Effector memory CD4-positive, alpha-beta T cell (primary cell): Measurements from ENCODE around the gene CCDC178.

ENCODE experiments used
- DNase-seq, 3 donors: peaks; one replicate each; pipeline ENCODE4 v3.0.0-alpha.2; 2020
- H3K27ac ChIP-seq: 2 replicates; pipeline ENCODE4 v1.7.0; 2013; ENCODE audit warnings: mild to moderate bottlenecking, low read length, moderate library complexity; ENCODE audit not compliant: insufficient read depth, poor library complexity, severe bottlenecking
- H3K27me3 ChIP-seq: replicated peaks from 2 replicates; pipeline ENCODE4 v1.7.0; 2013; ENCODE audit warnings: mild to moderate bottlenecking, low read length; ENCODE audit not compliant: insufficient read depth, control insufficient read depth, poor library complexity, severe bottlenecking
- H3K36me3 ChIP-seq: 2 replicates; pipeline ENCODE4 v1.7.0; 2013; ENCODE audit warnings: mild to moderate bottlenecking, low read length, moderate library complexity; ENCODE audit not compliant: control insufficient read depth, insufficient read depth
- H3K4me1 ChIP-seq: 2 replicates; pipeline ENCODE4 v1.7.0; 2013; ENCODE audit warnings: low read length, mild to moderate bottlenecking; ENCODE audit not compliant: control insufficient read depth, insufficient read depth, poor library complexity, severe bottlenecking
- H3K4me3 ChIP-seq: 2 replicates; pipeline ENCODE4 v1.7.0; 2013; ENCODE audit warnings: low read length, low read depth, mild to moderate bottlenecking; ENCODE audit not compliant: insufficient read depth, poor library complexity, severe bottlenecking
- H3K9me3 ChIP-seq: 2 replicates; pipeline ENCODE4 v1.7.0; 2013; ENCODE audit warnings: mild to moderate bottlenecking, low read length, moderate library complexity; ENCODE audit not compliant: control insufficient read depth

Gene CCDC178

DNA sequence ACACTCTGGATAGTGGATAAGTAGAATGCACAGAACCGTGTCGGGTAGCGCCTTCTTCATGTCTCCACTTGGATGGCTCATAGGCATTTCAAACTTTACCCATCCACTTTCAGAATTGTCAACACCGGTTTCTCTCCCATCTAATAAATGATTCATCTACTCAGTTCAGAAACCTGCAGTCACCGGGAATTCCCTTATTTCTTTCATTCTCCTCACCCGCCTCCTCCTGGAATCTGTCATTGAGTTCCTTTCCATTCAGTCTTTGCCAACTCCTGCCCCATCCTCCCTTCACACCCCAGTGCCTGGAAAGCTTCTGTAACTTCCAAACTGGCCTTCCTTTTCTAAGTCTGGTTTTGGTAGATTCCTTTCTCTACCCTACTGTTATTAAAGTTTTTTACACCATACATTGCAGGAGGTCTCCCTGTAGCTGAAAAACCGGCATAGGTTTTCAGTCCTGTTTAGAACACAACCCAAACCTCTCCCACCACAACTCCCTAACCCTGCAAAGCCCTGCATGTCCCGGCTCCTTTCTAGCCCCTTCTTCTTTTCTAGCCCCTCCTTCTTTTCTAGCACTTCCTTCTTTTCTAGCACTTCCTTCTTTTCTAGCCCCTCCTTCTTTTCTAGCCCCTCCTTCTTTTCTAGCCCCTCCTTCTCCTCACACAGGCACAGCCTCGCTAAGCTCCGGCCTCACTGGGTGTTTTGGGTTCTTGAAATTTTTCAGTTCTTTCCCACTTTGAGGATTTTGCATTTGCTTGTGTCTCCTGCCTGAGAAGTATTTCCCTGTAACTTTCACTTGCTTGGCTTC, 533.8 kb downstream of the CCDC178 start:
- DNase-seq: no peak
- Histone ChIP-seq H3K9me3 (no peaks in the 10 kb centered on the region), H3K27ac (no peak overlapping the region), H3K4me1 (no peaks in the 10 kb centered on the region), H3K27me3 (no peaks in the 10 kb centered on the region), H3K36me3 (no peaks in the 10 kb centered on the region), H3K4me3 (no peak overlapping the region)

DNA sequence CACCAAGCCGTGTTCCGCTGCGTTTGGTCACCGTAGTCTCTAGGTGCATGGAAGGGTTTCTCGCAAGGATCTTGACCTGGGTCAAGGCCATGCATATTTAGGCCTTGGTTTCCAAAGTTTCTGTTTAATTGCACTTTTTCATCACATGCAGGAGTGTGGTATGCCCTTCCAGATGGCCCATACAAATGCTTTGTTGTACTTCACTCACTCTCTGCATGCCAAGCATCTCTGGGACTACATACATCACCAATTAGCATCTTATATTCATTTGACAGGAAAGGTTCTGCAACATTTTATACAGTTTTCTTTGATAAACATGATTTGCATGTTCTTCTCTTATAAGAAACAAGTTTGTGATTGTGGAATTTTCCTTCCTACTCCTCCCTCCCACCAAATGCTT, 534.9 kb downstream of the CCDC178 start:
- no peak for DNase-seq
- no peak overlapping the region for H3K4me3 ChIP-seq
- H3K27me3 ChIP-seq: no peaks in the 10 kb centered on the region
- H3K4me1 ChIP-seq: no peaks in the 10 kb centered on the region
- no peaks in the 10 kb centered on the region for H3K36me3 ChIP-seq
- no peak overlapping the region for H3K27ac ChIP-seq
- H3K9me3 ChIP-seq: no peaks in the 10 kb centered on the region

DNA sequence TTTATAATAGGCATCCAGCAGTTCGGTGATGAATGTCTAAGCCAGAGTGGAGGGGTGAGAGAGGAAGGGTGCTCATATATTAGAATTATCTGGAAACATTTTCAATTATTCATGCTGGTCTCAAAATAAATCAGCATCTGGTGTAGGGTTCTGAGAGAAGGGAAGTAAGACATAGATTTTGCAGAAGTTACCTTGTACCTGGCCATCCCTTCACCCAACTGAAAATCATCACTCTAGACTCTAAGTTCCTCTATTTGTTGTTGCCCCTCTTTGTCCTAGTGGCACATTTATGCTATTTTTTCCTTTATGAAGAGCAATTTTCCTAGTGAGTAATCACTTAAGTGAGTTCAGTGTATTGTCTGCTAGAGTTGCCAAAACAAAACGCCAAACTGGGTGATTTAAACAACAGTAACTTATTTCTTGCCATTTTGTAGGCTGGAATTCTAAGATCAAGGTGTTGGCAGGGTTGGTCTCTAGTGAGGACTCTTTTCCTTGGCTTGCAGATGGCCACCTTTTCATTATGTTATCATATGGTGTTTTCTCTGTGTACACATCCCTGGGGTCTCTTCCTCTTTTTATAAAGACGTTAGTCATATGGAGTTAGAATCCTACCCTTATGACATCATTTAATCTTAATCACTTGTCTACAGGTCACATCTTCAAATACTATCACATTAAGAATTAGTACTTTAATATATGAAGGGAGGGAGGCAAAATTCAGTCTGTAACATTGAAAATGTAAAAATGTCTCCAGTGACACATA, 537.8 kb downstream of the CCDC178 start:
- no peaks in the 10 kb centered on the region for H3K4me1 ChIP-seq
- H3K27me3 ChIP-seq: no peaks in the 10 kb centered on the region
- H3K4me3 ChIP-seq: no peak overlapping the region
- H3K27ac ChIP-seq: no peak overlapping the region
- H3K36me3 ChIP-seq: no peaks in the 10 kb centered on the region
- H3K9me3 ChIP-seq: no peaks in the 10 kb centered on the region
- no peak for DNase-seq

DNA sequence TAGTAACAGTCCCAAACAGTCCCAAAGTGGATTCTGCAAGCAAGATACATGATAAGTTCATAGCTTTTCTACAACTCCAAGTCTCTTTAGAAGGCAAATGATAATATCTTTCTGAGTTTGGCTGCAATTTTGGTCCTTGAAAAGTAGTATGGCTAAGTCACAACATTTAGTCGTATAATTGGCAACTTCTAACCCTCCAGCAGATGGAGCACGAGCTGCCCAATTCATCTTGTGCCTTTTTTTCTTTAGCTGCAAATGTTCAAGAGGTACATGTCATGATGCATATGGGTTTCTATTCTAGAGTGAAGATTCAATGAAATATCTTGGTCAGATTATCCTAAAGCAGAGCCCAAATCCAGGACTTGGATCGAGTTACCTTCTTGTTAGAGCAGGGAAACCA, 540.7 kb downstream of the CCDC178 start:
- H3K36me3 ChIP-seq: no peaks in the 10 kb centered on the region
- H3K9me3 ChIP-seq: peaks cover 5% of the 10 kb centered on the region
- no peak for DNase-seq
- no peak overlapping the region for H3K27ac ChIP-seq
- H3K4me1 ChIP-seq: no peaks in the 10 kb centered on the region
- H3K27me3 ChIP-seq: no peaks in the 10 kb centered on the region
- no peak overlapping the region for H3K4me3 ChIP-seq

DNA sequence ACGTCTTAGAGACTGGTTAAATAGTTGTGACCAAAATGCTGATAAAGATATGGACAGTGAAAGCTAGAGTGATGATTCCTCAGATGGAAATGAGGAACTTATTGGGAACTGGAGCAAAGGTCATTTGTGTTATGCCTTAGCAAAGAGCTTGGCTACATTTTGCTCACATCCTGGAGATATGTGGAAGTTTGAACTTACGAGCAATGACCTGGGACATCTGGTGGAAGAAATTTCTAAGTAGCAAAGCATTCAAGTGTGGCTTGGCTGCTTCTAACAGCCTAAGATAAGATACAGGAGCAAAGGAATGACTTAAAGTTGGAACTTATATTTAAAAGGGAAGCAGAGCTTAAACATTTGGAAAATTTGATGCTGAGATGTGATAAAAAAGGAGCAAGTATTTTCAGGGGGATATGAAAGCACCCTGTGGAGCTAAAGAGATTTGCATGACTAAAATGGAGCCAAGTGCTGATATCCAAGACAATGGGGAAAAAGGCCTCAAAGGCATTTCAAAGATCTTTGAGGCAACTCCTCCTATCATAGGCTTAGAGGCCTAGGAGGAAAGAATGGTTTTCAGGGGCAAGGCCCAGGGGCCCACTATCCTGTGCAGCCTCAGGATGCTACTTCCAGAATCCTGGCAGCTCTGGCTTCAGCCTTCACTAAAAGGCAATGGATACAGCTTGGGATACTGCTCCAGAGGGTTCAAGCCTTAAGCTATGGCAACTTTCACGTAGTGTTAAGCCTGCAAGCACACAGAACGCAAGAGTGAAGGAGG, 543.6 kb downstream of the CCDC178 start:
- DNase-seq: no peak

DNA sequence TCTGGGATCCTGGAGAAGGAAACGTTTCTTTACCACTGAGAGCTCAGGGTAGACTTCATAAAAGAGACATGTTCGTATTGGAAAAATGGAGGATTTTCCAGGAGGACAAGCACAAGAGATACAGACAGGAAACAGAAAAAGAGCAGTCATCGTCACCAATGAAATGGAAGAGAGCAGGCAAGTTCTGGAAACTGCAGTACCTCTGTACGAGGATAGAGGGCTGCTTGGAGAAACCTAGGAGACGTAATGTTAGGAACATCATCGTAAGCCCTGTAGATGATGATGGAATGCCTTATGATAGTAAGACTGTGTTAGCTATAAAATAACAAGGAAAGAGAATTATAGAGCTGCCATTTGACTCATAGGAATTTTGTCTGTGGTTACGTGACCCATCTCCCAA, 546.6 kb downstream of the CCDC178 start:
- H3K4me3 ChIP-seq: no peak overlapping the region
- no peak overlapping the region for H3K27ac ChIP-seq
- H3K27me3 ChIP-seq: no peaks in the 10 kb centered on the region
- no peak for DNase-seq
- H3K9me3 ChIP-seq: peaks cover 5% of the 10 kb centered on the region
- H3K4me1 ChIP-seq: no peaks in the 10 kb centered on the region
- H3K36me3 ChIP-seq: no peaks in the 10 kb centered on the region

More for the DNA sequence above, 543.6 kb downstream of the CCDC178 start:
- Histone ChIP-seq H3K4me3 (no peak overlapping the region), H3K9me3 (peaks cover 5% of the 10 kb centered on the region), H3K27ac (no peak overlapping the region), H3K27me3 (no peaks in the 10 kb centered on the region), H3K36me3 (no peaks in the 10 kb centered on the region), H3K4me1 (no peaks in the 10 kb centered on the region)

DNA sequence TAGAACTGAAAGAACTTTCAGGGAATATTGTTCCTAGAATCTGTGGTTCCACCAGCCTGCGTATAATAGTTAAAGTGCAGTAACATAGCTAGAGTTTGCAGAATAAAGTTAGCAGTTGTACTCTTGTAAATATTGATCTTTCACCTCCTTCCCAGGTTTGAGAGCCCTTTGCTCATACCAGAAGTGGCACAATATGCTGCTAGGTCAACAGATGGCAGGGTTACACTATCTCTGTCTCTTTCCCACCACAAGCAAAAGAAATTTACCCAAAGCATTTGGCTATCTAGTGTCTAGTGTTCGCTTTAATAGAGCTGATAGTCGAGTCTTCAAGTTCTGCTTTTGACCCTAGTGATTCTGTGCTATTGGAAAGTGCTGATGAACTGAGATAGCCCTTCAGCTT, 548.7 kb downstream of the CCDC178 start:
- Histone ChIP-seq H3K36me3 (no peaks in the 10 kb centered on the region), H3K9me3 (no peaks in the 10 kb centered on the region), H3K27ac (no peak overlapping the region), H3K4me1 (no peaks in the 10 kb centered on the region), H3K27me3 (no peaks in the 10 kb centered on the region), H3K4me3 (no peak overlapping the region)
- no peak for DNase-seq

DNA sequence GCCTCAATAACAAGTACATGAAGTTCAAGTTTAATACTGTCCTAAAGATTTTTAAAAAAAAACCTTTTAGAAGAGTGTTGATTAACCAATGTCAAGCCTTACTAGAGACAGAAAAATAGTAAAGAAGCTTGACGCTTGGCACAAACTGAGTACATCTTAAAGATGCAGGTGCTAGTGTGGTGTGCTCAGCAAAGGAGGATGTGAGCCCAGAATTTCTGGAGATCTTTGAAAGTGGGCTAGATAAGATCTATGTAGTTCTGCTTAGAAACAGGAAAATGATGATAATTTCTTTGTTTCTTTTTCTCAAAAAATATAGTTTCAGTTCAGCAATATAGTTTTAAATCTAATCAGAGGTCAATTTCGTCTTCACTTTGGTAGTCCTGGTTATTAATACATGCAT, 549.4 kb downstream of the CCDC178 start:
- Histone ChIP-seq H3K4me3 (no peak overlapping the region), H3K4me1 (no peaks in the 10 kb centered on the region), H3K9me3 (no peaks in the 10 kb centered on the region), H3K27ac (no peak overlapping the region), H3K27me3 (no peaks in the 10 kb centered on the region), H3K36me3 (no peaks in the 10 kb centered on the region)
- DNase-seq: no peak

DNA sequence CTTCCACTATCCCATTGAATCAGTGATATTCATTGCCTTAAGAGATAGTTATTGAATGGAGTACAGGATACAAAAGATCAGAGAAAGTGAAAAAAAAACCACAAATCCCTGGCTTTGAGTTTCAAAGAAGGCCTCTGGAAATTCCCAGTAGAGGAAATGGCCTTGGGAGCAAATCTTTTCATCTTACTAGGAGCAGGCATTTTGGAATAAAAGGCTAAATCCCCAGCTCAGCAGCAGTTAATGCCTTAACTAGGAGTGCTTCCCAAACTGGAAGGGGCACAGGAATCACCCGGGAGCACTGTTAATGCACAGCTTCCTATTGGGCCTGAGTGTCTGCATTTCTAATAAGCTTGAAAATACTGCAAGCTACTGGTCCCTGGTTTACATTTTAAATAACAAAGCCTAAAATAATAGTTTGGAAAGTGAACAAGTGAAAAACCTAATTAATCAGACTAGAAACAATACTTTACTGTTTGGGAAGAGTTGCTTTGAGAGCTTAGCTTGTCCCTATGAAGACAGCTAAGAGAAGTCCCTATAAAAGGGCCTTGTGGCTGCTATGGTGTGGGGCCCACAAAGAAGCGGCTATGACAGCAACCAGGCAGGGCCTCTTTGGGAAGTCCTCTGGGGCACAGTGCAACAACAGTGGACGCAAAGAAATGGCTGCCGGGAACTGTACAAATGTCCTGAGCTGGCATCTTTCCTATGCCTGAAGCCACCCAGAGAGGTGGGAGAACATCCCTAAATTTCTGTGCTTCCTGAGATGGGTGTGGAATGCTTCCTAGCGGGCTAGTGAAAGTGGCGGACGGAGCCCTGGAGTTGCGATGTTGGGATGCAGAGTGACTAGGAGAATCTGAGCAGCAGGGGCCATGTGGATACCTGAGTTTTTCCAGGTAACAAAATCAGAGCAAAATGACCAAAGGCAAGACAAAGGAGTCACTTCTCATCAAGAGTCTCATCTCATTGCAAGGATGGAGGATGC, 550.6 kb downstream of the CCDC178 start:
- DNase-seq: no peak

More for the DNA sequence above, 550.6 kb downstream of the CCDC178 start:
- H3K9me3 ChIP-seq: no peaks in the 10 kb centered on the region
- no peak overlapping the region for H3K27ac ChIP-seq
- no peak overlapping the region for H3K4me3 ChIP-seq
- no peaks in the 10 kb centered on the region for H3K4me1 ChIP-seq
- no peaks in the 10 kb centered on the region for H3K27me3 ChIP-seq
- H3K36me3 ChIP-seq: no peaks in the 10 kb centered on the region
